ENCODE measurements around the gene ZNF451.

DNA sequence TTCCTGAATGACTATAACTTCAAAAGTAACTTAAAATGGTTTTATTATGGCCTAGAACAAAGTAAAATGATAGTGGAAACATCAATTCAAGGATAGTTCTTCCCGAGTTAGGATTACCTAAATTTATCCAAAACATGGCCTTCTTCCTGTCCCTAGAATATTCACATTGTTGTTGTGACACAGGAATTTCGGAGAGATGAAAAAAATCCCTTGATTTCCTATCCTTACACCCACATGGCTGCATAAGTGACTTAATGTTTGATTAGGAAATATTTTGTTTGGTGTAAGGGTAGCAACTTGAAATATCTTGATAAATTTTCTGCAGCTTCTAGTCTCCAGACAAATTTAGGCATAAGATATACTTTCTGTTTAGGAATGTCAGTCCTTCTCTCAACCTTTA lies 27.8 kb downstream of the ZNF451 start:
- TF ChIP-seq, protein P1, sequence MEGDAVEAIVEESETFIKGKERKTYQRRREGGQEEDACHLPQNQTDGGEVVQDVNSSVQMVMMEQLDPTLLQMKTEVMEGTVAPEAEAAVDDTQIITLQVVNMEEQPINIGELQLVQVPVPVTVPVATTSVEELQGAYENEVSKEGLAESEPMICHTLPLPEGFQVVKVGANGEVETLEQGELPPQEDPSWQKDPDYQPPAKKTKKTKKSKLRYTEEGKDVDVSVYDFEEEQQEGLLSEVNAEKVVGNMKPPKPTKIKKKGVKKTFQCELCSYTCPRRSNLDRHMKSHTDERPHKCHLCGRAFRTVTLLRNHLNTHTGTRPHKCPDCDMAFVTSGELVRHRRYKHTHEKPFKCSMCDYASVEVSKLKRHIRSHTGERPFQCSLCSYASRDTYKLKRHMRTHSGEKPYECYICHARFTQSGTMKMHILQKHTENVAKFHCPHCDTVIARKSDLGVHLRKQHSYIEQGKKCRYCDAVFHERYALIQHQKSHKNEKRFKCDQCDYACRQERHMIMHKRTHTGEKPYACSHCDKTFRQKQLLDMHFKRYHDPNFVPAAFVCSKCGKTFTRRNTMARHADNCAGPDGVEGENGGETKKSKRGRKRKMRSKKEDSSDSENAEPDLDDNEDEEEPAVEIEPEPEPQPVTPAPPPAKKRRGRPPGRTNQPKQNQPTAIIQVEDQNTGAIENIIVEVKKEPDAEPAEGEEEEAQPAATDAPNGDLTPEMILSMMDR (IDR thresholded peaks at IDR 0.05; ENCODE audit: poor library complexity, severe bottlenecking) = no peak
- TF ChIP-seq SMC3 (conservative IDR thresholded peaks at IDR 0.05; ENCODE audit: poor library complexity) (no peak), EP300 (conservative IDR thresholded peaks at IDR 0.05; ENCODE audit: poor library complexity, severe bottlenecking) (no peak), EZH2 (IDR thresholded peaks at IDR 0.05; ENCODE audit: borderline replicate concordance, insufficient read depth, low read length, poor library complexity, severe bottlenecking) (no peak), TAF1 (IDR thresholded peaks at IDR 0.05; ENCODE audit: low read depth) (no peak), POLR2AphosphoS5 (IDR thresholded peaks at IDR 0.05) (no peak), RAD21 (conservative IDR thresholded peaks at IDR 0.05) (no peak)
- TF ChIP-seq, protein P2, sequence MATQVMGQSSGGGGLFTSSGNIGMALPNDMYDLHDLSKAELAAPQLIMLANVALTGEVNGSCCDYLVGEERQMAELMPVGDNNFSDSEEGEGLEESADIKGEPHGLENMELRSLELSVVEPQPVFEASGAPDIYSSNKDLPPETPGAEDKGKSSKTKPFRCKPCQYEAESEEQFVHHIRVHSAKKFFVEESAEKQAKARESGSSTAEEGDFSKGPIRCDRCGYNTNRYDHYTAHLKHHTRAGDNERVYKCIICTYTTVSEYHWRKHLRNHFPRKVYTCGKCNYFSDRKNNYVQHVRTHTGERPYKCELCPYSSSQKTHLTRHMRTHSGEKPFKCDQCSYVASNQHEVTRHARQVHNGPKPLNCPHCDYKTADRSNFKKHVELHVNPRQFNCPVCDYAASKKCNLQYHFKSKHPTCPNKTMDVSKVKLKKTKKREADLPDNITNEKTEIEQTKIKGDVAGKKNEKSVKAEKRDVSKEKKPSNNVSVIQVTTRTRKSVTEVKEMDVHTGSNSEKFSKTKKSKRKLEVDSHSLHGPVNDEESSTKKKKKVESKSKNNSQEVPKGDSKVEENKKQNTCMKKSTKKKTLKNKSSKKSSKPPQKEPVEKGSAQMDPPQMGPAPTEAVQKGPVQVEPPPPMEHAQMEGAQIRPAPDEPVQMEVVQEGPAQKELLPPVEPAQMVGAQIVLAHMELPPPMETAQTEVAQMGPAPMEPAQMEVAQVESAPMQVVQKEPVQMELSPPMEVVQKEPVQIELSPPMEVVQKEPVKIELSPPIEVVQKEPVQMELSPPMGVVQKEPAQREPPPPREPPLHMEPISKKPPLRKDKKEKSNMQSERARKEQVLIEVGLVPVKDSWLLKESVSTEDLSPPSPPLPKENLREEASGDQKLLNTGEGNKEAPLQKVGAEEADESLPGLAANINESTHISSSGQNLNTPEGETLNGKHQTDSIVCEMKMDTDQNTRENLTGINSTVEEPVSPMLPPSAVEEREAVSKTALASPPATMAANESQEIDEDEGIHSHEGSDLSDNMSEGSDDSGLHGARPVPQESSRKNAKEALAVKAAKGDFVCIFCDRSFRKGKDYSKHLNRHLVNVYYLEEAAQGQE (IDR thresholded peaks at IDR 0.05; ENCODE audit: borderline replicate concordance) = no peak

Measured in neural cell (in vitro differentiated cells).